Neural progenitor cell (in vitro differentiated cells): ENCODE data around the gene CEP89. TPM values are rescaled to one million over a fixed set of nuclear protein-coding genes. Genes with fewer than 3 reads are reported as not detected.
"Not testable (repeated sequence)": the region's sequence is repeated elsewhere in the genome, so short reads cannot be mapped to it uniquely, and the experiment has no call there.

Experiments used
- DNase-seq: peaks from one replicate; pipeline ENCODE4 v3.0.0-alpha.2; 2016; ENCODE audit warnings: low spot score
- H2AFZ ChIP-seq: fragments of 200-600 bp; sonication (generic); replicated peaks from 2 replicates; pipeline ENCODE4 v1.6.1; 2016; ENCODE audit warnings: antibody characterized with exemption
- H3F3A ChIP-seq: fragments of 200-600 bp; sonication (generic); 2 replicates; pipeline ENCODE4 v1.6.1; 2016; ENCODE audit warnings: antibody characterized with exemption, low read depth
- H3K27ac ChIP-seq: fragments of 200-600 bp; sonication (generic); 2 replicates; pipeline ENCODE4 v1.5.1; 2016; ENCODE audit warnings: mild to moderate bottlenecking
- H3K27me3 ChIP-seq: fragments of 200-600 bp; sonication (generic); 2 replicates; pipeline ENCODE4 v1.6.1; 2016; ENCODE audit warnings: mild to moderate bottlenecking, moderate library complexity
- H3K36me3 ChIP-seq: fragments of 200-600 bp; sonication (generic); 2 replicates; pipeline ENCODE4 v1.5.1; 2016
- H3K4me1 ChIP-seq: fragments of 200-600 bp; sonication (generic); 2 replicates; pipeline ENCODE4 v1.6.1; 2016; ENCODE audit warnings: mixed run types
- H3K4me2 ChIP-seq: fragments of 200-600 bp; sonication (generic); 2 replicates; pipeline ENCODE4 v1.6.1; 2016
- H3K4me3 ChIP-seq: fragments of 200-600 bp; sonication (generic); 2 replicates; pipeline ENCODE4 v1.5.1; 2016
- H3K79me2 ChIP-seq: fragments of 200-600 bp; sonication (generic); 2 replicates; pipeline ENCODE4 v1.6.1; 2016; ENCODE audit warnings: low read depth
- H3K9ac ChIP-seq: fragments of 200-600 bp; sonication (generic); 2 replicates; pipeline ENCODE4 v1.6.1; 2016
- H3K9me3 ChIP-seq: fragments of 200-600 bp; sonication (generic); 2 replicates; pipeline ENCODE4 v1.5.1; 2016; ENCODE audit warnings: low read depth
- H4K20me1 ChIP-seq: fragments of 200-600 bp; sonication (generic); 2 replicates; pipeline ENCODE4 v1.6.1; 2016; ENCODE audit warnings: low read depth
- H3K27ac Mint-ChIP-seq: 3 replicates; pipeline ENCODE4 v1.8.0; 2021; ENCODE audit warnings: mixed read lengths
- H3K27me3 Mint-ChIP-seq: 2 replicates; pipeline ENCODE4 v1.8.0; 2022; ENCODE audit warnings: low read depth, mild to moderate bottlenecking, inconsistent platforms, moderate library complexity, mixed read lengths; ENCODE audit not compliant: insufficient read depth
- H3K36me3 Mint-ChIP-seq: 3 replicates; pipeline ENCODE4 v1.8.0; 2021; ENCODE audit warnings: mixed read lengths
- H3K4me1 Mint-ChIP-seq: 3 replicates; pipeline ENCODE4 v1.8.0; 2021; ENCODE audit warnings: mixed read lengths
- H3K4me3 Mint-ChIP-seq: 3 replicates; pipeline ENCODE4 v1.8.0; 2021; ENCODE audit warnings: mild to moderate bottlenecking, moderate library complexity, mixed read lengths
- H3K9me3 Mint-ChIP-seq: 3 replicates; pipeline ENCODE4 v1.8.0; 2020; ENCODE audit warnings: mixed read lengths
- EZH2 ChIP-seq: fragments of 200-600 bp; sonication (generic); IDR thresholded peaks from 2 replicates; pipeline ENCODE4 v1.6.1; 2017; ENCODE audit warnings: antibody characterized with exemption, mild to moderate bottlenecking, moderate library complexity
- EZH2phosphoT487 ChIP-seq: fragments of 200-600 bp; sonication (generic); IDR thresholded peaks from 2 replicates; pipeline ENCODE4 v1.6.1; 2017; ENCODE audit warnings: antibody characterized with exemption
- total RNA-seq: library from RNA; depleted of rRNA; stranded (reverse); fragments of >200 nt; gene quantifications from 2 replicates; pipeline ENCODE4 v1.2.3, GENCODE V29; 2015; ENCODE audit warnings: low replicate concordance
- TF ChIP-seq, protein P1 (sequence below): fragments of 200-600 bp; sonication (generic); IDR thresholded peaks from 2 replicates; pipeline ENCODE4 v1.5.1; 2017; ENCODE audit warnings: antibody characterized with exemption, mild to moderate bottlenecking

Gene CEP89
- total RNA-seq, 1 donor from 2014 or later: 26.1 TPM

DNA sequence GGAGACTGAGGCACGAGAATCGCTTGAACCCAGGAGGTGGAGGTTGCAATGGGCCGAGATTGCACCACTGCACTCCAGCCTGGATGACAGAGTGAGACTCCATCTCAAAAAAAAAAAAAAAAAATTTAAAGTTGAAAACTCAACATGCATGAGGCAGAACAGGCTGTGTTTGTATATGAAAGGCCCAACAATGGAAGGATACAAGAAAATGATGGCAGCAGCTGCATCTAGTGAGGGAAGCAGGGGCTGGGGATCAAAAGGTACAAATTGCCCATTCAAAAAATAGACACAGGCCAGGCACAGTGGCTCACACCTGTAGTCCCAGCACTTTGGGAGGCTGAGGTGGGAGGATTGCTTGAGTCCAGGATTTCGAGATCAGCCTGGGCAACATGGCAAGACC is 6.1 kb upstream of the CEP89 start:
- not testable (repeated sequence) for H3K27ac Mint-ChIP-seq, H3K36me3 Mint-ChIP-seq, H3K27me3 ChIP-seq, H3K4me1 ChIP-seq, H3K36me3 ChIP-seq, H2AFZ ChIP-seq, H3K4me1 Mint-ChIP-seq, H3K4me3 ChIP-seq, H3K27ac ChIP-seq, H3K27me3 Mint-ChIP-seq, H3K9me3 ChIP-seq, H3K9me3 Mint-ChIP-seq, H3K4me2 ChIP-seq, H3K9ac ChIP-seq, H3K79me2 ChIP-seq, H3K4me3 Mint-ChIP-seq, DNase-seq
- Histone ChIP-seq H3F3A (peaks cover 15% of the 10 kb centered on the region), H4K20me1 (peaks cover 14% of the 10 kb centered on the region)

DNA sequence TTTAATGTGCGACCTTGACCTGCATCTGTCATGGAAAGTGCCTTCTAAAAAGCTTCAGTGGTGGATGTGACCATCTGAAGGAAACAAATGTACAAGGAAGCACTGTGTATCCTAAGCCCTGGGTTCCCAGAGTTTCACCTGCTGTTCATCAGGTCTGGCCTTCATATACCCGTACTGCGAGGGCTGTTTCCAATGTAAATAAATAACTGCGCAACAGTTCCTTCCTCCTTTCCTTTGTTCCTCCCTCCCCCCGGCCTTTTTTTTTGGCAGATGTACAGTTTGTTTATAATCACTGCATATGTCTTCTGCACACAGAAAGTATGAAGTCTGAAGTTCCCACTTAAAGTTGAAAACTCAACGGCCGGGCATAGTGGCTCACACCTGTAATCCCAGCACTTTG is 5.5 kb upstream of the CEP89 start:
- peaks cover 15% of the 10 kb centered on the region for H3F3A ChIP-seq
- H2AFZ ChIP-seq: no peak overlapping the region
- no peaks in the 10 kb centered on the region for H3K9me3 ChIP-seq
- H3K9ac ChIP-seq: no peak overlapping the region
- H3K36me3 ChIP-seq: no peaks in the 10 kb centered on the region
- H3K4me2 ChIP-seq: no peak overlapping the region
- peaks cover 2% of the 10 kb centered on the region for H3K4me1 Mint-ChIP-seq
- no peak overlapping the region for H3K27ac Mint-ChIP-seq
- no peaks in the 10 kb centered on the region for H3K9me3 Mint-ChIP-seq
- no peak for DNase-seq
- peaks cover 14% of the 10 kb centered on the region for H4K20me1 ChIP-seq
- no peaks in the 10 kb centered on the region for H3K36me3 Mint-ChIP-seq
- no peaks in the 10 kb centered on the region for H3K4me1 ChIP-seq
- TF ChIP-seq, protein P1, sequence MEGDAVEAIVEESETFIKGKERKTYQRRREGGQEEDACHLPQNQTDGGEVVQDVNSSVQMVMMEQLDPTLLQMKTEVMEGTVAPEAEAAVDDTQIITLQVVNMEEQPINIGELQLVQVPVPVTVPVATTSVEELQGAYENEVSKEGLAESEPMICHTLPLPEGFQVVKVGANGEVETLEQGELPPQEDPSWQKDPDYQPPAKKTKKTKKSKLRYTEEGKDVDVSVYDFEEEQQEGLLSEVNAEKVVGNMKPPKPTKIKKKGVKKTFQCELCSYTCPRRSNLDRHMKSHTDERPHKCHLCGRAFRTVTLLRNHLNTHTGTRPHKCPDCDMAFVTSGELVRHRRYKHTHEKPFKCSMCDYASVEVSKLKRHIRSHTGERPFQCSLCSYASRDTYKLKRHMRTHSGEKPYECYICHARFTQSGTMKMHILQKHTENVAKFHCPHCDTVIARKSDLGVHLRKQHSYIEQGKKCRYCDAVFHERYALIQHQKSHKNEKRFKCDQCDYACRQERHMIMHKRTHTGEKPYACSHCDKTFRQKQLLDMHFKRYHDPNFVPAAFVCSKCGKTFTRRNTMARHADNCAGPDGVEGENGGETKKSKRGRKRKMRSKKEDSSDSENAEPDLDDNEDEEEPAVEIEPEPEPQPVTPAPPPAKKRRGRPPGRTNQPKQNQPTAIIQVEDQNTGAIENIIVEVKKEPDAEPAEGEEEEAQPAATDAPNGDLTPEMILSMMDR: no peak
- TF ChIP-seq EZH2phosphoT487 (no peak), EZH2 (no peak)
- H3K79me2 ChIP-seq: no peaks in the 10 kb centered on the region
- H3K27me3 Mint-ChIP-seq: no peaks in the 10 kb centered on the region
- H3K4me3 Mint-ChIP-seq: no peak overlapping the region
- no peaks in the 10 kb centered on the region for H3K27me3 ChIP-seq
- H3K27ac ChIP-seq: no peak overlapping the region
- H3K4me3 ChIP-seq: no peak overlapping the region

DNA sequence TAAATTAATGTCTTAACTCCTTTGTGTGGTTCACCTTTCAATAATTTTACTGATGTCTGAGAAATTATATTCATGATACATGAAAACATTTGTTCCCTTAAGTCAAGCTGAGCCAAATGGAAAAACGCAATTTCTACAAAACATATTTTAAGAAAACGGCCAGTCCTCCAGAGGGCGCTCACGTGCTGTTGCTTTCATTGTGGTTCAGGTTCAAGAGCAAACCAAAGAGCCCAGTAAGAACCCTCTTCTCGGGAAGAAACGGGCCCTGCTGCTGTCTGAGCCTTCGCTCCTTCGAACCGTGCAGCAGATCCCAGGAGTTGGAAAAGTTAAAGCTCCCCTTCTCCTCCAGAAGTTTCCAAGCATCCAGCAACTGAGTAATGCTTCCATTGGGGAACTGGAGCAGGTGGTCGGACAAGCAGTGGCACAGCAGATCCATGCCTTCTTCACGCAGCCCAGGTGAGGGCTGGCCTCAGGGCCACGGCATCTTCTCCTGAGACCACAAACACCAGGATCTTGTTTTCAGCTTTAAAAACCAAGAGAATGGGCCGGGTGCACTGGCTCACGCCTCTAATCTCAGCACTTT is 4.6 kb upstream of the CEP89 start:
- Histone ChIP-seq H3K36me3 (no peaks in the 10 kb centered on the region), H3K9ac (no peak overlapping the region), H3K4me1 (no peaks in the 10 kb centered on the region), H3K4me2 (no peak overlapping the region), H3K9me3 (no peaks in the 10 kb centered on the region), H3K27ac (no peak overlapping the region), H3F3A (peaks cover 15% of the 10 kb centered on the region), H2AFZ (no peak overlapping the region), H4K20me1 (peaks cover 14% of the 10 kb centered on the region), H3K79me2 (peaks cover 4% of the 10 kb centered on the region), H3K27me3 (no peaks in the 10 kb centered on the region), H3K4me3 (no peak overlapping the region)
- Mint-ChIP-seq H3K36me3 (no peaks in the 10 kb centered on the region), H3K27ac (no peak overlapping the region), H3K4me1 (peaks cover 9% of the 10 kb centered on the region), H3K9me3 (no peaks in the 10 kb centered on the region), H3K27me3 (peaks cover 2% of the 10 kb centered on the region), H3K4me3 (no peak overlapping the region)
- TF ChIP-seq EZH2: no peak
- TF ChIP-seq EZH2phosphoT487: no peak
- TF ChIP-seq, protein P1: peak; percentile 96
- peak; percentile 43 for DNase-seq

DNA sequence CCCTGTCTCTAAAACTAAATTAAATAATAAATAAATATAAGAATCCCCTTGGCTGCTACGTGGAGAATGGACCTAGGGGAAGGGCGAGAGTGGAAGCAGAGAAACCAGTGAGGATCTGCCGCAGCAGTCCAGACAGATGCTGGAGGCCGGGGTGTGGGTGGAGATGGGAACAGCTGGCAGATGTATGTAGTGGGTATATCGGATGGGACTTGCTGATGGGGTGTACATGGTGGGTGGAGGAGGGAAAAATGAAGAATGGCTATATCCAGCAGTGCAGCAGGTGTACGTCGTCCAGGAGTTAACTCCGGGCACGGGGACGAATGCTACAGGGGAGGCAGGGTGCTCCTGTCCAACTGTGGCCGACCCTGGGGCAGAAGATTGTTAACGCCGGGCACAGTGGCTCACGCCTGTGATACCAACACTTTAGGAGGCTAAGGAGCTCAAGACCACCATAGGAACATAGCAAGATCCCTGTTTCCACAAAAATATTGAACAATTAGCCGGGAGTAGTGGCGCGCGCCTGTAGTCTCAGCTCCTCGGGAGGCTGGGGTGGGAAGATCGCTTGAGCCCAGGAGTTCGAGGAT is 654 bp downstream of the CEP89 start:
- no peak for TF ChIP-seq EZH2phosphoT487
- TF ChIP-seq, protein P1: no peak
- TF ChIP-seq EZH2: no peak
- H4K20me1 ChIP-seq: peaks cover 4% of the 10 kb centered on the region
- H3F3A ChIP-seq: peaks cover 9% of the 10 kb centered on the region
- H3K4me2 ChIP-seq: peak overlapping the region; percentile 97
- Mint-ChIP-seq H3K4me3 (peak overlapping the region; percentile 100), H3K27me3 (peaks cover 2% of the 10 kb centered on the region), H3K27ac (no peak overlapping the region), H3K36me3 (peaks cover 12% of the 10 kb centered on the region), H3K4me1 (peaks cover 13% of the 10 kb centered on the region), H3K9me3 (no peaks in the 10 kb centered on the region)
- no peaks in the 10 kb centered on the region for H3K4me1 ChIP-seq
- peak overlapping the region; percentile 70 for H3K9ac ChIP-seq
- H3K36me3 ChIP-seq: no peaks in the 10 kb centered on the region
- peaks cover 25% of the 10 kb centered on the region for H3K79me2 ChIP-seq
- H3K27ac ChIP-seq: no peak overlapping the region
- no peaks in the 10 kb centered on the region for H3K9me3 ChIP-seq
- H3K4me3 ChIP-seq: peak overlapping the region; percentile 87
- no peaks in the 10 kb centered on the region for H3K27me3 ChIP-seq
- H2AFZ ChIP-seq: peak overlapping the region; percentile 74
- no peak for DNase-seq
